ENCODE measurements around the gene CDH8.

DNA sequence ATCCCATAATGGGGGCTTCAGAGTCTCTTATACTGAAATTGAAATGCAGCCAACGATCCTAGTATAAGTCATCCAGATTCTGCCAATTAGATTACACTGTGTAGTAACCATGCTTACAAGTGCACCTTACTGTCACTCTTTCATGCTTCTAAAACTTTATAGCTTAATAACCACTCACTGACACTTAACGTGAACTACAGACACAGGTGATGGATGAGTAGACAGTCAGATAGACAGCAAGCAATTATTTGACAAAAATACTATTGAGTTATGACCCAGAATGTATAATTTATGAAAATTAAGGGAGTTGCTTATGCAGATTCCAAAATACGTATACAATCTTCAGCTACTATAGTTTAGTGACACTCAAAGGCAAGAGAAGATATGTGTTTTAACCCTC is 6.3 kb downstream of the CDH8 start:
- TF ChIP-seq, protein P1, sequence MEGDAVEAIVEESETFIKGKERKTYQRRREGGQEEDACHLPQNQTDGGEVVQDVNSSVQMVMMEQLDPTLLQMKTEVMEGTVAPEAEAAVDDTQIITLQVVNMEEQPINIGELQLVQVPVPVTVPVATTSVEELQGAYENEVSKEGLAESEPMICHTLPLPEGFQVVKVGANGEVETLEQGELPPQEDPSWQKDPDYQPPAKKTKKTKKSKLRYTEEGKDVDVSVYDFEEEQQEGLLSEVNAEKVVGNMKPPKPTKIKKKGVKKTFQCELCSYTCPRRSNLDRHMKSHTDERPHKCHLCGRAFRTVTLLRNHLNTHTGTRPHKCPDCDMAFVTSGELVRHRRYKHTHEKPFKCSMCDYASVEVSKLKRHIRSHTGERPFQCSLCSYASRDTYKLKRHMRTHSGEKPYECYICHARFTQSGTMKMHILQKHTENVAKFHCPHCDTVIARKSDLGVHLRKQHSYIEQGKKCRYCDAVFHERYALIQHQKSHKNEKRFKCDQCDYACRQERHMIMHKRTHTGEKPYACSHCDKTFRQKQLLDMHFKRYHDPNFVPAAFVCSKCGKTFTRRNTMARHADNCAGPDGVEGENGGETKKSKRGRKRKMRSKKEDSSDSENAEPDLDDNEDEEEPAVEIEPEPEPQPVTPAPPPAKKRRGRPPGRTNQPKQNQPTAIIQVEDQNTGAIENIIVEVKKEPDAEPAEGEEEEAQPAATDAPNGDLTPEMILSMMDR (IDR thresholded peaks at IDR 0.05; ENCODE audit: low read depth, low read length, poor library complexity, severe bottlenecking) = no peak
- TF ChIP-seq EZH2phosphoT487 (IDR thresholded peaks at IDR 0.05; ENCODE audit: borderline replicate concordance, low read length) = no peak

Data from DOHH2 (cell line).